Nephron progenitor cell (in vitro differentiated cells): Measurements from ENCODE around the gene NSF.

Experiments used
- DNase-seq: peaks from one replicate; pipeline ENCODE4 v3.0.0; 2021
- H3K27ac Mint-ChIP-seq: 2 replicates; pipeline ENCODE4 v1.8.0; 2021; ENCODE audit warnings: mild to moderate bottlenecking, moderate library complexity, mixed read lengths
- H3K27me3 Mint-ChIP-seq: 2 replicates; pipeline ENCODE4 v1.8.0; 2021; ENCODE audit warnings: mild to moderate bottlenecking, low read depth, mixed read lengths; ENCODE audit not compliant: poor library complexity
- H3K36me3 Mint-ChIP-seq: 2 replicates; pipeline ENCODE4 v1.8.0; 2021; ENCODE audit warnings: low read depth, mixed read lengths
- H3K4me1 Mint-ChIP-seq: 2 replicates; pipeline ENCODE4 v1.8.0; 2021; ENCODE audit warnings: mixed read lengths
- H3K4me3 Mint-ChIP-seq: 2 replicates; pipeline ENCODE4 v1.8.0; 2021; ENCODE audit warnings: mild to moderate bottlenecking, moderate library complexity, mixed read lengths
- H3K9me3 Mint-ChIP-seq: 2 replicates; pipeline ENCODE4 v1.8.0; 2021; ENCODE audit warnings: mild to moderate bottlenecking, moderate library complexity, mixed read lengths
- CTCF ChIP-seq: fragments of 200-600 bp; sonication (generic); IDR thresholded peaks from 2 replicates; pipeline ENCODE4 v1.5.0; 2021; ENCODE audit warnings: antibody characterized with exemption

The NSF gene

GRCh38 chr17:46717999-46718398 lies 127.5 kb downstream of the NSF start:
- TF ChIP-seq CTCF, result no peak
- peaks cover 7% of the 10 kb centered on the region for H3K4me1 Mint-ChIP-seq
- no peaks in the 10 kb centered on the region for H3K9me3 Mint-ChIP-seq
- H3K4me3 Mint-ChIP-seq, result no peak overlapping the region
- H3K36me3 Mint-ChIP-seq, result peaks cover 19% of the 10 kb centered on the region
- no peak for DNase-seq
- H3K27ac Mint-ChIP-seq, result no peak overlapping the region
- no peaks in the 10 kb centered on the region for H3K27me3 Mint-ChIP-seq

GRCh38 chr17:46719891-46720290 lies 129.4 kb downstream of the NSF start:
- Mint-ChIP-seq H3K36me3 (peaks cover 6% of the 10 kb centered on the region), H3K27ac (no peak overlapping the region), H3K4me1 (peaks cover 6% of the 10 kb centered on the region), H3K27me3 (no peaks in the 10 kb centered on the region), H3K4me3 (no peak overlapping the region), H3K9me3 (no peaks in the 10 kb centered on the region)
- no peak for DNase-seq
- TF ChIP-seq CTCF, result no peak

GRCh38 chr17:46720408-46720807 lies 129.9 kb downstream of the NSF start:
- H3K36me3 Mint-ChIP-seq, result peaks cover 6% of the 10 kb centered on the region
- H3K4me1 Mint-ChIP-seq, result peaks cover 6% of the 10 kb centered on the region
- H3K9me3 Mint-ChIP-seq, result no peaks in the 10 kb centered on the region
- no peak overlapping the region for H3K27ac Mint-ChIP-seq
- no peak overlapping the region for H3K4me3 Mint-ChIP-seq
- TF ChIP-seq CTCF, result no peak
- DNase-seq, result no peak
- no peaks in the 10 kb centered on the region for H3K27me3 Mint-ChIP-seq

- peaks cover 15% of the 10 kb centered on the region for H3K4me1 Mint-ChIP-seq
- H3K27ac Mint-ChIP-seq, result no peak overlapping the region
Observed at GRCh38 chr17:46722662-46723285, 132.3 kb downstream of the NSF start.

GRCh38 chr17:46726206-46726605 lies 135.7 kb downstream of the NSF start:
- Mint-ChIP-seq H3K4me1 (peaks cover 19% of the 10 kb centered on the region), H3K4me3 (no peak overlapping the region), H3K36me3 (peaks cover 3% of the 10 kb centered on the region), H3K9me3 (no peaks in the 10 kb centered on the region), H3K27me3 (no peaks in the 10 kb centered on the region), H3K27ac (no peak overlapping the region)
- DNase-seq, result peak; percentile 4
- TF ChIP-seq CTCF, result no peak

More at GRCh38 chr17:46722662-46723285, 132.3 kb downstream of the NSF start:
- no peak for TF ChIP-seq CTCF
- H3K4me3 Mint-ChIP-seq, result no peak overlapping the region
- H3K9me3 Mint-ChIP-seq, result no peaks in the 10 kb centered on the region
- H3K36me3 Mint-ChIP-seq, result no peaks in the 10 kb centered on the region
- H3K27me3 Mint-ChIP-seq, result no peaks in the 10 kb centered on the region
- DNase-seq, result no peak
